Measurements from ENCODE around the gene FSIP1.

- TF ChIP-seq SP1 (CRISPR knock-in tag; conservative IDR thresholded peaks at IDR 0.05): no peak
- no peak for TF ChIP-seq FOXP1 (CRISPR knock-in tag; IDR thresholded peaks at IDR 0.05; ENCODE audit: borderline replicate concordance)
- TF ChIP-seq, protein P1, sequence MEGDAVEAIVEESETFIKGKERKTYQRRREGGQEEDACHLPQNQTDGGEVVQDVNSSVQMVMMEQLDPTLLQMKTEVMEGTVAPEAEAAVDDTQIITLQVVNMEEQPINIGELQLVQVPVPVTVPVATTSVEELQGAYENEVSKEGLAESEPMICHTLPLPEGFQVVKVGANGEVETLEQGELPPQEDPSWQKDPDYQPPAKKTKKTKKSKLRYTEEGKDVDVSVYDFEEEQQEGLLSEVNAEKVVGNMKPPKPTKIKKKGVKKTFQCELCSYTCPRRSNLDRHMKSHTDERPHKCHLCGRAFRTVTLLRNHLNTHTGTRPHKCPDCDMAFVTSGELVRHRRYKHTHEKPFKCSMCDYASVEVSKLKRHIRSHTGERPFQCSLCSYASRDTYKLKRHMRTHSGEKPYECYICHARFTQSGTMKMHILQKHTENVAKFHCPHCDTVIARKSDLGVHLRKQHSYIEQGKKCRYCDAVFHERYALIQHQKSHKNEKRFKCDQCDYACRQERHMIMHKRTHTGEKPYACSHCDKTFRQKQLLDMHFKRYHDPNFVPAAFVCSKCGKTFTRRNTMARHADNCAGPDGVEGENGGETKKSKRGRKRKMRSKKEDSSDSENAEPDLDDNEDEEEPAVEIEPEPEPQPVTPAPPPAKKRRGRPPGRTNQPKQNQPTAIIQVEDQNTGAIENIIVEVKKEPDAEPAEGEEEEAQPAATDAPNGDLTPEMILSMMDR (IDR thresholded peaks at IDR 0.05): peak; percentile 65
- no peak for TF ChIP-seq E2F4 (CRISPR knock-in tag; IDR thresholded peaks at IDR 0.05; ENCODE audit: borderline replicate concordance, low read depth)
- TF ChIP-seq ESRRA (CRISPR knock-in tag; IDR thresholded peaks at IDR 0.05; ENCODE audit: borderline replicate concordance): no peak
- no peak for TF ChIP-seq AFF4 (CRISPR knock-in tag; IDR thresholded peaks at IDR 0.05; ENCODE audit: borderline replicate concordance)
- TF ChIP-seq RELA (CRISPR knock-in tag; IDR thresholded peaks at IDR 0.05; ENCODE audit: borderline replicate concordance): no peak
Observed at GRCh38 chr15:39801641-39802309, 19.1 kb upstream of the FSIP1 start.
